ENCODE data around the gene KRTAP9-6. TPM values are rescaled to one million over a fixed set of nuclear protein-coding genes. Genes with fewer than 3 reads are reported as not detected.

The KRTAP9-6 gene
- total and polyA plus RNA-seq, 8 donors = not detected

DNA sequence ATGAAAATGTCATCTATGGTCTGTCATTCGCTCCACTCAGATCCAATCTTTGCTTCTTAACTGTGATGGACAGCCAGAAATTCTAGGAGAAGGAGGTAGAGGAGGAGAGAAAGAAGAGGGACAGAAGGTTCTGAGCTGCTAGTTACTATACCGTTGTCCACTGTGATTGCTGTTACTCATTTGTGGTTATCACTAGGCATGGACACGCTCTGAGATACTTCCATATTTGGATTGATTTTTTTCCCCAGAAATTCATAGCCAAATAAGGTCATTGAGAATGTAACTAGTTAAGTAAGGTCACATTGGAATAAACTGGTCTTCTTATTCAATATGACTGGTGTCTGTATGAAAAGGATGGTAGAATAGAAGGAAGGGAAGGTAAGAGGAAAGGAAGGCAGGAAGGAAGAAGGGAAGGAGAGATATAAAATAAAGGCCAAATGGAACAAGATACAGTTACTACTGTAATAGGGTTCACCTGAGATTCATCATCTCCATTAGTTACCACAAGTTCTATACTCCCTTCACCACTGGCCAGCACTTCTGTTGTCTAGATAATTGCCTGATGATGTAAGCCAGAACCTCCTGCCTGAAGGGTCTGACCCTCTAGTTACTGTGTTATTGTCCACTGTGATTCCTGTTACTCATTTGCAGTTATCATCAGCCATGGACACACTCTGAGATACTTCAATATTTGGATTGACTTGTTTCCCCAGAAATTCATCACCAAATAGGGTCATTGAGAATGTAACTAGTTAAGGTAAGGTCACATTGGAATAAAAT lies 13.2 kb downstream of the KRTAP9-6 start:
- intact Hi-C loops (cut with DNase I) = no loop called here
- peaks cover 0 to 5% (median 0%) of the 10 kb centered on the region in 4 donors for H3K27me3 ChIP-seq
- TF ChIP-seq, protein P1, sequence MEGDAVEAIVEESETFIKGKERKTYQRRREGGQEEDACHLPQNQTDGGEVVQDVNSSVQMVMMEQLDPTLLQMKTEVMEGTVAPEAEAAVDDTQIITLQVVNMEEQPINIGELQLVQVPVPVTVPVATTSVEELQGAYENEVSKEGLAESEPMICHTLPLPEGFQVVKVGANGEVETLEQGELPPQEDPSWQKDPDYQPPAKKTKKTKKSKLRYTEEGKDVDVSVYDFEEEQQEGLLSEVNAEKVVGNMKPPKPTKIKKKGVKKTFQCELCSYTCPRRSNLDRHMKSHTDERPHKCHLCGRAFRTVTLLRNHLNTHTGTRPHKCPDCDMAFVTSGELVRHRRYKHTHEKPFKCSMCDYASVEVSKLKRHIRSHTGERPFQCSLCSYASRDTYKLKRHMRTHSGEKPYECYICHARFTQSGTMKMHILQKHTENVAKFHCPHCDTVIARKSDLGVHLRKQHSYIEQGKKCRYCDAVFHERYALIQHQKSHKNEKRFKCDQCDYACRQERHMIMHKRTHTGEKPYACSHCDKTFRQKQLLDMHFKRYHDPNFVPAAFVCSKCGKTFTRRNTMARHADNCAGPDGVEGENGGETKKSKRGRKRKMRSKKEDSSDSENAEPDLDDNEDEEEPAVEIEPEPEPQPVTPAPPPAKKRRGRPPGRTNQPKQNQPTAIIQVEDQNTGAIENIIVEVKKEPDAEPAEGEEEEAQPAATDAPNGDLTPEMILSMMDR (IDR thresholded peaks at IDR 0.05) = no peak
- DNase-seq = no peak
- H3K9me3 ChIP-seq = no peaks in the 10 kb centered on the region
- H3K36me3 ChIP-seq = no peaks in the 10 kb centered on the region
- H3K4me3 ChIP-seq = no peak overlapping the region
- FAIRE-seq = no peak
- 66 to 75% methylated on average over 3 of the region's 3 CpGs for WGBS, 2 donors
- H3K27ac ChIP-seq = no peak overlapping the region
- H3K4me1 ChIP-seq = no peaks in the 10 kb centered on the region
- no peak for ATAC-seq

DNA sequence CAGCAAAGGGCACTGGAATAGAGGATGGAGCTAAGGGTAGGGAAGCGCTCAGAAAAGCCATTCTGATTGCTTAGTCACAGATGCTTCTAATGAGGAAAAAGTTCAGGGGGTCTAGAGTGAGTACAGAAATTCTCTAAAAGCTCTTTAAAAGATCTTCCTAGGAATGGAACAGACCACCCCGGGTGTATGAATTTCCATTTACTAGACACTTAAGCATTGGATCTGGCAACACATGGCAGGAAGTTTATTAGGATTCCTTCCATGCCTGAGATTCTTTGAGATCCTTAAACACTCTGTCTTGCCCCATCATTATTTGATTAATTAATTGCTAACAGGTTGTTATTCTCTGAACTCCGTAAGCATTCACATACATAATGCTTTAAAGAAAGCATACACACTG lies 18.9 kb downstream of the KRTAP9-6 start:
- Histone ChIP-seq H3K4me3 (no peak overlapping the region), H3K27me3 (peaks cover 0 to 5% (median 0%) of the 10 kb centered on the region in 4 donors), H3K4me1 (no peaks in the 10 kb centered on the region), H3K27ac (no peak overlapping the region), H3K9me3 (no peaks in the 10 kb centered on the region), H3K36me3 (no peaks in the 10 kb centered on the region)
- 39 to 42% methylated on average over 3 of the region's 3 CpGs for WGBS, 2 donors
- DNase-seq (no peak), FAIRE-seq (no peak), ATAC-seq (no peak)
- TF ChIP-seq, protein P1 (IDR thresholded peaks at IDR 0.05) = no peak
- intact Hi-C loops (cut with DNase I) = no loop called here

DNA sequence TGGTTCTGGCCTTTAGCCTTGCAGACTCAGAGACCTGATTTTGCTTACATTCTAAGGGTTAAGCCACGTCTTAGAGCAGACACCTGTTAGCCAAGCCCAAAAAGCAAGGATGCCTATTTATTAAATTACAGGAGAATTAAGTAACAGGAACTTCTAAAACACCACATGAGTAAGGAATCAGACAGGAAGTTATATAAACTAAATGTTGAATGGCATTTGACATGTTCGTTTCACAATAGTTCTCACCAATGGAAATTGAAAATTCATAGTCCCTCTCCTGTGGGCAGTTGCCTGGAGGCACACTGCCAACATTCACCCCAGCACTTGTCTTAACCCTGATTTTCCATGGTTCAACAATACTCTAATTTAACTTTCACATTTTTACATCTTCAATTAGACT lies 19.4 kb downstream of the KRTAP9-6 start:
- no peak overlapping the region for H3K27ac ChIP-seq
- no peaks in the 10 kb centered on the region for H3K36me3 ChIP-seq
- no peak overlapping the region for H3K4me3 ChIP-seq
- no peak for FAIRE-seq
- TF ChIP-seq, protein P1 (IDR thresholded peaks at IDR 0.05) = no peak
- no peak for DNase-seq
- ATAC-seq = no peak
- intact Hi-C loops (cut with DNase I) = no loop called here
- WGBS, 2 donors = 27 to 29% methylated on average over 2 of the region's 2 CpGs
- peaks cover 0 to 5% (median 0%) of the 10 kb centered on the region in 4 donors for H3K27me3 ChIP-seq
- no peaks in the 10 kb centered on the region for H3K4me1 ChIP-seq
- no peaks in the 10 kb centered on the region for H3K9me3 ChIP-seq

DNA sequence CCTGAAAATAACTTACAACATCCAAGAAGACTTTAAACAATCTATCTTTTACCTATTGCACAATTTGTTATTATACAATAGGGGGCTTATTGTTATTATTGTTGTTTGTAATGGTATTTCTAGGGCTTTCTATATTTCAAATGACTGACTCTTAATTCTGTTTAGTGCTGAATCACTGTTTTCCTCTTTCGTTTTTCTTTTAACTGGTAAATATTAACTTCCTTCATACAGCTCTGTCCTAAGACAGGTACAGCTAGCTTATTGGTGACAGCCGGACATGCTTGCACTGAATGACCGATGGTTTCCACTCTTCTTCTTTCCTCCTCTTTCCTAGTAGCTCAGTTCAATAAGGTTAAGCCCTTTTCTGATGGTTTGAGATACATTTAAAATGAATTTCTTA lies 21.9 kb downstream of the KRTAP9-6 start:
- Histone ChIP-seq H3K27me3 (no peaks in the 10 kb centered on the region), H3K27ac (no peak overlapping the region), H3K9me3 (no peaks in the 10 kb centered on the region), H3K36me3 (no peaks in the 10 kb centered on the region), H3K4me3 (no peak overlapping the region), H3K4me1 (no peaks in the 10 kb centered on the region)
- 36 to 47% methylated on average over 3 of the region's 3 CpGs for WGBS, 2 donors
- FAIRE-seq (no peak), DNase-seq (no peak), ATAC-seq (no peak)
- TF ChIP-seq, protein P1 (IDR thresholded peaks at IDR 0.05) = no peak
- intact Hi-C loops (cut with DNase I) = no loop called here

DNA sequence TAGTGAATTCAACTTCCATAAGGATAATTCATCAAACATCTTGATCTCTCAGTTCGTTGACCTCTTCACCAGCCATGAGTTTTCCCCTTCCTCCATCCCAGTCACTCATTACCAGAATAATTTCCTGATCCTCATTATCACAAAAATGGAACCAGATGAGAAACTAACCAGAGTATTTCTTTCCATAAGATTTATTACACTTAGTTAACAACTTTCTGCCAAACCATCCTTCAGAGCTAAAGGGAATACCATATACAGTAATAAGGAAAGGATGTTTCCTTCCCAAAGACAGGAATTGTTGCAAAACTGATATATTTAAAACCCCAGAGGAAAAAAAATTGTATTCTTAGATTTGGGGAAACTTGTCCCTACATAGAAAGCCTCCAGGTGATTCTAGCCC lies 28.8 kb downstream of the KRTAP9-6 start:
- no peaks in the 10 kb centered on the region for H3K27me3 ChIP-seq
- TF ChIP-seq, protein P1 (IDR thresholded peaks at IDR 0.05) = no peak
- ATAC-seq (no peak), DNase-seq (no peak), FAIRE-seq (no peak)
- H3K4me1 ChIP-seq = no peaks in the 10 kb centered on the region
- H3K36me3 ChIP-seq = no peaks in the 10 kb centered on the region
- no peak overlapping the region for H3K27ac ChIP-seq
- H3K4me3 ChIP-seq = no peak overlapping the region
- WGBS, 2 donors = 35 to 38% methylated on average over 1 of the region's 1 CpG
- intact Hi-C loops (cut with DNase I) = no loop called here
- no peaks in the 10 kb centered on the region for H3K9me3 ChIP-seq

Data from pancreas (tissue), 10 donors.